Posterior vena cava (tissue), 2 donors: ENCODE results near the gene AFAP1. TPM values are rescaled to one million over a fixed set of nuclear protein-coding genes. Genes with fewer than 3 reads are reported as not detected.

ENCODE experiments used
- DNase-seq: peaks from one replicate; pipeline ENCODE4 v3.0.0-alpha.2; 2020; ENCODE audit warnings: low spot score
- intact Hi-C, 2 donors: fragments of 100-400 bp; cut with DNase I; formaldehyde crosslinking; loops; one replicate each; pipeline versions ENCODE4 v1.14.1 to v1.14.2; 2022 to 2023
- total RNA-seq, 2 donors: library from RNA; stranded (reverse); fragmentation: NEBNext Ultra II Directional; extraction: Animal tissue kit (Norgen Biotek cat#: 25700); gene quantifications; one replicate each; pipeline ENCODE4 v1.2.1, GENCODE V29; 2021
- donor health status: DM: yes; HTN: yes; CAD: no.
- donor health status: DM: yes; HTN: yes; CAD: no.

Gene AFAP1
- total RNA-seq, 2 donors from 2014 or later: 45.3 TPM

- DNase-seq: no peak
- intact Hi-C loops: loop anchor here in 1 of 2 donors (10.0 kb wide), 1 partner anchor 57 kb away; no protein-coding TSS in a partner anchor
These were observed 37.5 kb downstream of the AFAP1 start for GRCh38 chr4:7902101-7902553.

GRCh38 chr4:7901311-7901885 is 38.3 kb downstream of the AFAP1 start:
- intact Hi-C loops: loop anchor here in 1 of 2 donors (10.0 kb wide), 1 partner anchor 57 kb away; no protein-coding TSS in a partner anchor
- no peak for DNase-seq

DNA sequence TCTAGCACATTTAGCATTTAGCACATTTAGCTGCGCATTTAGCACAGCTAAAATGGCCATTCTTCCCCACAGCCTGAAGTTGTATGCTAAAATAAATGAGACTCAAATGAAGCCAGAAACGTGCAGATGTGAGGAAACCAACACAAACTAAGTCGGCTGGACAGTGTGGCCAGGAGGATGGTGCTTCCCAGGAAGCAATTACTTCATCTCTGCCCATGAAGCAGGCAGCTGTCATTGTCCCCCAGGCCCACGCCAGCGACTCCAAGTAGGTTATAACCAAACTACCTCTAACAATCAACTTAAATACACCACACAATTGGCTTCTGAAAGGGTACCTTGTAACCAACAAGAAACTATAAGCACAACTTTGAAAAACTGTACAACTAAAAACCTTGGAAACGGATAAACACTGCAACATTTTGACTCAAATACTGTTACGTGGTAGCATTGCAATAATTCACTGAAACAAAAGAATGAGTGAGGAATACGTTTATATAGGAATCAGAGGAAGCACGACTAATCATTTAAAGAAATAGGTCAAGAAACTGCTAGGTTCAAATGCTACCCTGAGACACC is 39.2 kb downstream of the AFAP1 start:
- intact Hi-C loops: loop anchor here in 1 of 2 donors (10.0 kb wide), 1 partner anchor 56 kb away; no protein-coding TSS in a partner anchor
- no peak for DNase-seq

DNA sequence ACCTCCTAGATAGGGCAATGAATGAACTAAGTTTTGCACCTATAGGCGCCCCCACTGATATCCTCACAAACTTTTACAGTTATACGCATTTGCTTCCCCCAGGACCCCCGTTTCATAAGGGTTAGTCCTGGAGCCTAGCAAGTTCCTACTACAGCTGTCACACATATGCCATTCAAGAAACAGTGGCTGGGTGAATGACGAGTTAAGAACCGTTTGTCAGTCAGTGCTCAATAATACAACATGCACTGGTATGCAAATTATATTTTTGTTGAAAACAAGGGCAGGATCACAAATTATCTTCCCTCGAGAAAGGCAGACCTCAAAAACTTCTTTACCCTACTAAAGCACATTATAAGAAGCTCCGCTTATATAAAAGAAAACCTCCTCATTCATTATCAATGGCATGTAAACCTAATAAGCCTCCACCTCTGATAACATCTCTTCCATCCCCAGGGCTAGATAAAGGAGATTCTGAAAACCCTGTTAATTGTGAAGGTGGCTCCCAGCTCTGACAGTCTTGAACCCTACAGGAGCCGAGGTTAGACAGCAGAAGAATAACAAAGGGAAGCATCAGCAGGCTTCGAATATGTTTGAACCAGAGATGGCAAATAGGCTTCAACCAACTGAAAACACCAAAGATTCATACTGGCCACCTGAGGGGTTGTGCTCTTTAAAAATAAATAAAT is 40.3 kb downstream of the AFAP1 start:
- intact Hi-C loops: no loop called here
- DNase-seq: no peak

DNA sequence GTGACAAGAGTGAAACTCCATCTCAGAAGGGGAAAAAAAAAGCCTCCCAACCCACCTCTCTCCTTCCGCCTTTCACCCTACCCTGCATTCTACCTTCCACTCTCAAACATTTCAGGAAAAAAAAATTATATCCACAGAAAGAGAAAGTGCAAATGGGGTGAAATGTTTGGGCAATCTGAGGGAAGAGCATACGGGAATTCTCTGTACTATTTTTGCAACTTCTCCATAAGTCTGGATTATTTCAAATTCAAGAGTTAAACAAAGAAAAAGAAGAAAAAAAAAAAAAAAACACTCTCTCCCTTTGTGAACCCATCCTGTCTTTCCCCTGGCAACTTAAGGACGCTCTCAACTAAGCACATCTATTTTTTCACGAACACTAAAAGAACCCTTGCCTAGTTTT is 41.3 kb downstream of the AFAP1 start:
- intact Hi-C loops: no loop called here
- DNase-seq: no peak

- no peak for DNase-seq
These were observed 41.9 kb downstream of the AFAP1 start for GRCh38 chr4:7897811-7898210.

DNA sequence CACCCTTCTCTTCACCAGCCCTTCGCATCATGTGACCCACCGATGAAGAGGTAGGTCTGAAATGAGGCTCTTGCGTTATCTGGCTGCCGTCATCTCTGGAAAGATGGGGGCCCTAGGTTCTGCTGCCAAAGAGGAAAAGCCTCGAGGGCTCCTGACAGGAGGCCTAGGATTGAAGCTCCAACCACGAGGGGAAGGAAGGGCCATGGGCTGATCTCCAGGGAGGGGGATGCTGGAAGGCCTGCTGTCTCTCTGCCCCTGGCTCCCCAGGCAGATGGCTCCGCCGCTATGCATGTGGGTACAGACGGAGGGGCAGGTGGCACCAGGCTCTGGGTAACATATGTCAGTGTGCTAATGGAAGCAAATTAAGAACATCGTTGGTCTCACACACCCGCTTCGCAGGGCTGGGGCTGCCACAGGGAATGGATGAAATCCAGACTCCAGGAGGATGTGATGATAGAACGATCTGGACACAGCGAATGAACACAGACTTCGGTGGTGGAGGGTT is 44.9 kb downstream of the AFAP1 start:
- intact Hi-C loops: no loop called here
- DNase-seq: no peak

More at GRCh38 chr4:7897811-7898210, 41.9 kb downstream of the AFAP1 start:
- intact Hi-C loops: no loop called here

- DNase-seq: no peak
- intact Hi-C loops: no loop called here
These were observed 45.5 kb downstream of the AFAP1 start for GRCh38 chr4:7894098-7894676.

- no peak for DNase-seq
- intact Hi-C loops: no loop called here
These were observed 46.1 kb downstream of the AFAP1 start for GRCh38 chr4:7893539-7893938.

DNA sequence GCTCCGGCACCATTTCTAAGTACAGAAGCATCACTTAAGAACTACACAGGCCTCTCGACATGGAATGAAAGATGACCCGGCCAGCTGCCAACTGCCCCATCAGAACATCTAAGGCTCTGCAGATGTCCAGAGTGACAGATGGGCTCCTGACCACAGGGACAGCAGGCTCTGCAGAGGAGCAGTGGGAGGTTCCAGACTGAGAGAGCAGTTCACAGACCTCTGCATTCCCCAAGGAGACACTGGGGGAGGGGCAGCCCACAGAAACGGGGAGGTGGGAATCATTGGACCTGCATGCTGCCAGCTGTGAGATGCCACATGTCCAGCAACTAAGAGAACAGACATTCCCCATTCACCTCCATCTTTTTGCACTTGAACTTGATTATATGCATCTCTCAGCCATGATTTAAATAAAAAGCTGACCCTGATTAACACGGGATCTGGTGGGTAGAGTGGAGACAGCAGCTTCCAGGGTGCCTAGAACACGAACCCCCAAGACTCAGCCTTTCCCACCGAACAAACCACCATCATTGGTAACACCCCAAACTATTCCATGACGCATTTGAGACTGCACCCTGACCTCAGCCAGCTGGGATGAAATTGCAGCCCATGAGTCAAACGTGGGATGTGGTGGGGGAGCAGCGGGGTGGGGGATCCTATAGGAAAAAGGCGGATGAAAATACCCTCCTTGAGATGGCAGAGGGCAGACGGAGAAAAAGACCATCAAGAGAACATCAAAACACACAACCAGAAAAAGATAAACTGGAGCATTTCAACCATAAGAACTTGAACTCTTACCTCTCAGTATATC is 47.2 kb downstream of the AFAP1 start:
- intact Hi-C loops: no loop called here
- no peak for DNase-seq

DNA sequence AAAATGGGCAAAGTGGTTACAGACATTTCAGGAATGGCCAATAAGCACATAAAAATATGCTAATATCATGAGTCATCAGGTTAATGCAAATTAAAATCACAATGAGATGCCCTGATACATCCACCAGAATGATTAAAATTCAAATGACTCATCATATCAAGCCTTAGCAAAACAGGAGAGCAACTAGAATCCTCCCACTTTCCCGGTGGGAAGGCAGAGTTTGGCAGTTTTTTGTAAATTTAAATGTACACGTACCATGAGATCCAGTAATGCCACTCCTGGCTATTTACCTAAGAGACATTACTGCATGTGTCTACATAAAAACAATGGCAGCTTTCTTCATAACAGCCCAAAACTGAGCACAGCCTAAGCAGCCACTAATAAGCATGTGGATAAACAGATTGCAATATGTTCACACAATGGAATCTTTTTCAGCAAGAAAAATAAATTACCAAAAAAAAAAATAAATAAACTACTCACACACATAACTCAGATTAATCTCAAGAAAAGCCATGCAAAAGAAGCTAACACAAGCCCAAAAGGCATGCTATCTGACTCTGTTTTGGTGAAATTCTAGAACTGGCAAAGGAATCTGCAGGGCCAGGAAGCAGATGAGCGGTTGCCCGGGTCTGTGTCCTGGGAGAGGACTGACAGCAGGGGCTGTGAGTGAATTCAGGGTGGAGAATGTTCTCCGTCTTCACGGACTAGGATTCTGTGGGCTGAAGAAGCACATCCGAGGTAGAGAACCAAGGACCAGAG is 48.8 kb downstream of the AFAP1 start:
- no peak for DNase-seq
- intact Hi-C loops: no loop called here

DNA sequence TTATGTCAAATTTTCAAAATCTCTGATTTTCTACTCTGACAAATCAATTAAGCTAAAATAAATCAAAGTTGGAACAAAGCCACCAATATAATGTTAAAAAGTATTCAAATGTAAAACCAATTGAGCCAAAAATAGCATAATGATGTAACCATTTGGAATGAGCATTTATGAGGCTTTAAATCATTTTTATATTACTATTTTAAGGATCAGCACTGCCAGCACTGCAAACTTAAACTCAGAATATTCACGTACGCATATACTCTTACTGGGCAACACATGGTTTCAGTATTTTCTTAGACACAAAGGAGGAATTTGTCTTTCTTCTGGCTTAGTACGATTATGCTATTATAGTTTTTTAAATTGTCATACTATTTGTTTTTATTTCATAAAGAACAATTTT is 52.2 kb downstream of the AFAP1 start:
- intact Hi-C loops: loop anchor here in 1 of 2 donors (10.0 kb wide), 1 partner anchor 63 kb away; no protein-coding TSS in a partner anchor
- DNase-seq: no peak

DNA sequence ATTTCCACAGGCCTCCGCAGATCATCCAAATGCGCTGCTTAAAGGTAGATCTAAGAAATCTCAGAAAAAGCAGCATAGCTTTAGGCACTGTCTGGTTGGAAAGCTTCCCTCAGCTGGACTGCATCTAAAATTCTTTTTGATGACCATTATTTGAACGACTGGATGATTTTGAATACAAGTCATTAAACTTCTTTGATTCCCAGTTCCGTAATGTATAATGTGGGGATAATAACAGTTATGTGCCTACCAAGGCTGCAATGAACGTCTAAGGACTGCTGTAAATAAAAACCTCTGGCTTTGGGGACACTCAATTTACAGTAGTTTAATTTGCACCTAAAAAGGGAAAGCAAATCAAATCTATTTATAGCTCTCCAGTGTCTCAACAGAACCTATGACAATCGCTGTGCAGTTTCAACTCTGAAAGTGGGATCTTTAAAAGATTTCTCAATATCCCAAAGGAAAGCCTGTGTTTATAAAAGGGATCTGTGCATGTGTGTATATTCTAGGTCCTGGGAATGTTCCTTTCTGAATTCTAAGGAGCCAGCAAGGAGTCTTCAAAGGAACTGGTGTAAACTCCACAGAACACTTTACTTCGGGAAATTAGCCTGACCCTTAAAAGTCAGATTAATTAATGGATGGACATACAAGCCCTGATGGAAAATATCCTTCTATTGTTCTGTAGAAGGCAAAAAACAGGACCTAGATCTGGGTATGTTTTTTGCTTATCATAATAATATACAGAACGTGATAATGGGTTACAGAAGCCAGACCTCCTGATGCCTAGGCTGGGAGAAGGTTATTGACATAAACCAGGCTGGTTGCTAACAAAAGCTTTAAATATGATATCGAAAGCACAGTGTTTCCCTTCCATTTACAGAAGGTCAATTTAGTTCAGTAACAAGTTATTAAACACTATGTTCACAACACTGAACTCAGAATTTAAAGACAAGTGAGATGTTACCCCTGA is 53.4 kb downstream of the AFAP1 start:
- intact Hi-C loops: loop anchor here in 1 of 2 donors (10.0 kb wide), 1 partner anchor 61 kb away; no protein-coding TSS in a partner anchor
- no peak for DNase-seq

- intact Hi-C loops: loop anchor here in 1 of 2 donors (10.0 kb wide), 1 partner anchor 61 kb away; no protein-coding TSS in a partner anchor
- DNase-seq: no peak
These were observed 54.2 kb downstream of the AFAP1 start for GRCh38 chr4:7885216-7886006.

DNA sequence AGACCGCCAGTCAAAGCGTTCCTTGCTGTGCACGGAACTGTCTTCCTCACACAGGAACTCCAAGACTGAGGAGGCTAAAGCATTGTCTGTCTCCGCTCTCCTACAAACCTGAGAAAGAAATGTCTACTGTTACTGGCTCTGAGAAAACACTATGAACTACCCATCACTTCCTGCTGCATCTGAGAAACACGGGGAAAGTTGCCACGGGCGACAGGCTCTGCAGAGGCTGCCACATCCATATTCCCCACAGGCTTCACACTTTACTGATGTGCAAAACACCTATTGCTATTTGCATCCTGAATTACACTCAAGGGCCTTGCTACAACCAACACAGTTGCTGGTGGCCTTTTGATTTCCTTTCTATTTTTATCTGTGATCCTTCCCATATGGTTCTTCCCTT is 59.0 kb downstream of the AFAP1 start:
- intact Hi-C loops: loop anchor here in 1 of 2 donors (10.0 kb wide), 1 partner anchor 56 kb away; no protein-coding TSS in a partner anchor
- no peak for DNase-seq

DNA sequence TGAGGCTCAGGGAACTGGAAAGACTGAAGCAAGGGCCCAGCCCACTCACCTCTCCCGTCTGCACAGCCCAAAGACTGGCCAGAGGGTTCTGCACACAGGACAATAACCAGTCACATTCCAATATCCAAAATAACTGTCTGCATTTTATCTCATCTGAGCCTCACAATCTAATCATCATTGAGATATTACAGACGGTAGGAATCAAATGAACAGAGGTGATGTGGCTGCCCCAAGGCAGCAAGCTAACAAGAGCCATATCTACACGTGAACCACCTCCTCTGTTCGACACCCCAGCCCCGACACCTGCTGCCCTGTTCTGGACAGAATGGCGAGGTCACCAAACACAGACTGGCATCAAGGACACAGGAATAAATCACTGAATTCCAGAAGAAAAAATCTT is 60.5 kb downstream of the AFAP1 start:
- no peak for DNase-seq
- intact Hi-C loops: no loop called here
